PC-9 (cell line): ENCODE results near the gene PTGIR.

Source experiments
- EZH2 ChIP-seq: fragments of 200-600 bp; sonication (generic); IDR thresholded peaks from 2 replicates; pipeline ENCODE4 v1.8.0; 2017; ENCODE audit warnings: antibody characterized with exemption, low read depth
- TF ChIP-seq, protein P1 (sequence below): fragments of 200-600 bp; sonication (generic); conservative IDR thresholded peaks from 2 replicates; pipeline ENCODE4 v1.6.1; 2017; ENCODE audit warnings: mixed run types, antibody characterized with exemption, mild to moderate bottlenecking, moderate library complexity

GRCh38 chr19:46622118-46622446 lies 2.8 kb downstream of the PTGIR start:
- no peak for TF ChIP-seq EZH2
- TF ChIP-seq, protein P1, sequence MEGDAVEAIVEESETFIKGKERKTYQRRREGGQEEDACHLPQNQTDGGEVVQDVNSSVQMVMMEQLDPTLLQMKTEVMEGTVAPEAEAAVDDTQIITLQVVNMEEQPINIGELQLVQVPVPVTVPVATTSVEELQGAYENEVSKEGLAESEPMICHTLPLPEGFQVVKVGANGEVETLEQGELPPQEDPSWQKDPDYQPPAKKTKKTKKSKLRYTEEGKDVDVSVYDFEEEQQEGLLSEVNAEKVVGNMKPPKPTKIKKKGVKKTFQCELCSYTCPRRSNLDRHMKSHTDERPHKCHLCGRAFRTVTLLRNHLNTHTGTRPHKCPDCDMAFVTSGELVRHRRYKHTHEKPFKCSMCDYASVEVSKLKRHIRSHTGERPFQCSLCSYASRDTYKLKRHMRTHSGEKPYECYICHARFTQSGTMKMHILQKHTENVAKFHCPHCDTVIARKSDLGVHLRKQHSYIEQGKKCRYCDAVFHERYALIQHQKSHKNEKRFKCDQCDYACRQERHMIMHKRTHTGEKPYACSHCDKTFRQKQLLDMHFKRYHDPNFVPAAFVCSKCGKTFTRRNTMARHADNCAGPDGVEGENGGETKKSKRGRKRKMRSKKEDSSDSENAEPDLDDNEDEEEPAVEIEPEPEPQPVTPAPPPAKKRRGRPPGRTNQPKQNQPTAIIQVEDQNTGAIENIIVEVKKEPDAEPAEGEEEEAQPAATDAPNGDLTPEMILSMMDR: no peak
